AG09319 (cell line): ENCODE measurements around the gene HTR1D.
"Not testable (repeated sequence)": the region's sequence is repeated elsewhere in the genome, so short reads cannot be mapped to it uniquely, and the experiment has no call there.

Experiments used
- DNase-seq: peaks from one replicate; pipeline ENCODE4 v3.0.0-alpha.2; 2010; ENCODE audit warnings: low read depth; ENCODE audit errors: extremely low read depth
- CTCF ChIP-seq: IDR thresholded peaks from 2 replicates; pipeline ENCODE4 v1.5.1; 2011; ENCODE audit warnings: low read depth, mild to moderate bottlenecking, inconsistent platforms, low read length, moderate library complexity

The HTR1D gene, protein sequence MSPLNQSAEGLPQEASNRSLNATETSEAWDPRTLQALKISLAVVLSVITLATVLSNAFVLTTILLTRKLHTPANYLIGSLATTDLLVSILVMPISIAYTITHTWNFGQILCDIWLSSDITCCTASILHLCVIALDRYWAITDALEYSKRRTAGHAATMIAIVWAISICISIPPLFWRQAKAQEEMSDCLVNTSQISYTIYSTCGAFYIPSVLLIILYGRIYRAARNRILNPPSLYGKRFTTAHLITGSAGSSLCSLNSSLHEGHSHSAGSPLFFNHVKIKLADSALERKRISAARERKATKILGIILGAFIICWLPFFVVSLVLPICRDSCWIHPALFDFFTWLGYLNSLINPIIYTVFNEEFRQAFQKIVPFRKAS

DNA sequence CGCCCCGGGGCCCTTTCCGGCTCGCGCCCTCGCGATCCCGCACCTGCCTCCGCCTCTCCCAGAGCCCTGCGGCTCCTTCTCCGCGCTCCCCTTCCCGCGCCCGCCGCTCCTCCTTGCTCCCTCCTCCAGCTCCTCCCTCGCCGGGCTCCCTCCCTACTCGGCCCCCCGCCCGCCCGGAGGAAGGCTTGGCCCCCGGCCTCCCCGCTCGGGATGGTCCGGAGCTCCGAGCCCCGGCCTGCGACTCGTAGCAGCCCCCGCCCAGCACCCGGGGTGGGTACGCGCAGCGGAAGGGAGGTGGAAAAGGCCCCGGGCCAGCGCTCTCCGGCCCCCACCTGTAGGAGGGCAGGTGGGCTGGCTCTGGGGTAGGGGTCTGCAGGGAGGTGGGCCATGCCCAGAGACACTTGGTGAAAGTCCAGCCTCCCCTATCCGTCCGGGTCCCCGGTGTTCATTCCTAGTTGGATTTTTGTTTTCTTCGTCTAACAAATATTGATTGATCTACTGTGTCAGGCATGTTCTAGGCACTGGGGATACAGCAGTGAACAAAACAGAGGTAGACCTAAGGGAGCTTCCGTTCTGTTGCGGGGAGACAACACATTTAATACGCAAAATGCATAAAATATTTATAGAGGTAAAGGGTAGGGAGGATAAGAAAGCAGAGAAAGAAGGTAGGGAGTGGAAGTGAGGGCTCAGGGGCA, at the start of gene HTR1D:
Gene HTR1D (minus strand): TSS at position 82 of the 695 bp plus-strand sequence. CDS start 23,283 bp downstream, outside the sequence.
- no peak for TF ChIP-seq CTCF
- DNase-seq, result no peak

- TF ChIP-seq CTCF, result no peak
- DNase-seq, result no peak
Observed at GRCh38 chr1:23263380-23263887, 46.1 kb upstream of the HTR1D start.

GRCh38 chr1:23258082-23258481, 40.8 kb upstream of the HTR1D start:
- not testable (repeated sequence) for DNase-seq

GRCh38 chr1:23257371-23257770, 40.1 kb upstream of the HTR1D start:
- DNase-seq, result not testable (repeated sequence)

GRCh38 chr1:23254584-23254983, 37.3 kb upstream of the HTR1D start:
- TF ChIP-seq CTCF, result no peak
- DNase-seq, result no peak

GRCh38 chr1:23251812-23252211, 34.5 kb upstream of the HTR1D start:
- DNase-seq, result no peak
- TF ChIP-seq CTCF, result no peak

- DNase-seq, result no peak
- TF ChIP-seq CTCF, result no peak
Observed at GRCh38 chr1:23249787-23250454, 32.6 kb upstream of the HTR1D start.

DNA sequence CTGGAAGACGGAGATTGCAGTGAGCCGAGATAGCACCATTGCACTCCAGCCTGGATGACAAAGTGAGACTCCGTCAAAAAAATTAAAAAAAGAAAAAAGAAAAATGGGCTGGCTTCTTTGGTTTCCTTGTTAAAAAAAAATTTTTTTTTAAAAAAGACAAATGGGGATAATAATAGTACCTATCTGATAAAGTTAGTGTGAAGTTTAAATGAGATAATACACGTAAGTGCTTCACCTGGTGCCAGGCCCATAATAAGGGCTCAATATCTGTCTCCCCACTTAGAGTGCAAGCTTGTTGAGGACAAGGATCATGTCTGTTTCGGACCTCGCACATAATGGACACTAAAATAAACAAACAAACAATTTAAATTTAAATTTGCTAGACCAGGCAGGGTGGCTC, 30.0 kb upstream of the HTR1D start:
- no peak for DNase-seq
- no peak for TF ChIP-seq CTCF
